Fibroblast of lung (primary cell): ENCODE measurements around the gene HAUS8. TPM values are rescaled to one million over a fixed set of nuclear protein-coding genes. Genes with fewer than 3 reads are reported as not detected.

ENCODE experiments used
- DNase-seq, 2 donors: peaks; one replicate each; pipeline versions ENCODE4 v3.0.0 to v3.0.0-alpha.2; 2010; ENCODE audit warnings: low read depth in 2 of 2
- H2AFZ ChIP-seq: 2 replicates; pipeline ENCODE4 v1.5.1; 2012; ENCODE audit warnings: low read length, control low read depth, inconsistent platforms
- H3K27ac ChIP-seq: 2 replicates; pipeline ENCODE4 v1.5.1; 2011; ENCODE audit warnings: low read length, control low read depth; ENCODE audit not compliant: insufficient read depth
- H3K27me3 ChIP-seq: 2 replicates; pipeline ENCODE4 v1.5.1; 2011; ENCODE audit warnings: mild to moderate bottlenecking, low read length; ENCODE audit not compliant: control insufficient read depth, insufficient read depth
- H3K36me3 ChIP-seq: 2 replicates; pipeline ENCODE4 v1.5.1; 2011; ENCODE audit warnings: low read length; ENCODE audit not compliant: control insufficient read depth, insufficient read depth
- H3K4me1 ChIP-seq: 2 replicates; pipeline ENCODE4 v1.5.1; 2011; ENCODE audit warnings: low read length; ENCODE audit not compliant: control insufficient read depth, insufficient read depth; ENCODE audit errors: extremely low read depth
- H3K4me2 ChIP-seq: 2 replicates; pipeline ENCODE4 v1.5.1; 2011; ENCODE audit warnings: low read length, control low read depth; ENCODE audit not compliant: insufficient read depth; ENCODE audit errors: extremely low read depth
- H3K4me3 ChIP-seq, 4 experiments: fragments of 200-600 bp in 1 of 4; sonication (generic) in 1 of 4; replicated peaks in 1 of 4; 2 replicates each; pipeline ENCODE4 v1.5.1; 2011 to 2016; ENCODE audit warnings: low read length in 4 of 4, low read depth in 3 of 4, mild to moderate bottlenecking in 3 of 4, control low read depth in 2 of 4, inconsistent platforms in 1 of 4, mixed read lengths in 1 of 4; ENCODE audit not compliant: insufficient read depth in 1 of 4; ENCODE audit errors: control extremely low read depth in 1 of 4
- H3K79me2 ChIP-seq: 2 replicates; pipeline ENCODE4 v1.5.1; 2012; ENCODE audit warnings: mild to moderate bottlenecking, low read length, inconsistent platforms; ENCODE audit not compliant: control insufficient read depth, insufficient read depth
- H3K9ac ChIP-seq: 2 replicates; pipeline ENCODE4 v1.5.1; 2011; ENCODE audit warnings: mild to moderate bottlenecking, low read length, control low read depth; ENCODE audit not compliant: insufficient read depth
- H3K9me3 ChIP-seq: 2 replicates; pipeline ENCODE4 v1.5.1; 2012; ENCODE audit warnings: low read depth, low read length; ENCODE audit not compliant: control insufficient read depth, insufficient read depth
- H4K20me1 ChIP-seq: 2 replicates; pipeline ENCODE4 v1.5.1; 2011; ENCODE audit warnings: low read length; ENCODE audit not compliant: control insufficient read depth, insufficient read depth; ENCODE audit errors: extremely low read depth
- CTCF ChIP-seq, 2 donors: IDR thresholded peaks in 1 of 2; conservative IDR thresholded peaks in 1 of 2; 1 replicate in 1 of 2; 2 replicates in 1 of 2; pipeline ENCODE4 v1.5.1; 2011 to 2012; ENCODE audit warnings: low read length in 2 of 2, control low read depth in 1 of 2, inconsistent platforms in 1 of 2, low read depth in 1 of 2, mild to moderate bottlenecking in 1 of 2
- EZH2 ChIP-seq: IDR thresholded peaks from 2 replicates; pipeline ENCODE4 v1.5.1; 2012; ENCODE audit warnings: low read length, control low read depth, mild to moderate bottlenecking; ENCODE audit errors: missing control alignments
- polyA plus RNA-seq, 2 donors: library from polyadenylated mRNA; depleted of rRNA in 1 of 2; stranded (reverse) in 1 of 2; unstranded in 1 of 2; fragments of >200 nt; gene quantifications; 2 replicates each; pipeline ENCODE4 v1.2.1, GENCODE V29; 2011 to 2012; ENCODE audit warnings: missing spikeins in 1 of 2
- total RNA-seq: library from RNA; depleted of rRNA; stranded (reverse); fragments of >200 nt; gene quantifications from 2 replicates; pipeline ENCODE4 v1.2.1, GENCODE V29; 2014

HAUS8 gene
- total and polyA plus RNA-seq, 2 donors (not counting 1 experiment from before 2014, with no cell fraction given) = 2.0 to 6.7 TPM

DNA sequence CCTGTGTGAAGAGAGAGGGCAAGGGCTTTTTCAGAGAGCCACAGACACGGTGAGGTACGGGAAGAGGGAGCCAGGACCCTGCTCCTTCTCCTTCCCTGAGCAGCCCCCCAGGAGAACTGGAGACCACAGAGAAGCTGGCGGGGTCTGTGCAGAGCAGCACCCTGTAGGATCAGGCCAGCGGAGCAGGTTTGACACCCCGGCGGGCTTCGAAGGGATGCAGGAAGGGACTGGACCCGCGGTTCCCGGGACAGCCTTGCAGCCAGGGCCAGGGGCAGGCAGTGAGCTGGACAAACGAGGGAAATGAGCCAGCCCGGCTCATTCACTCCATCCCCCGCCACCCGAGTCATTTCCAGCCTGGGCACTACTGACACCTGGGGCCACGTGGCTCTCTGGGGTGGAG lies 70.9 kb downstream of the HAUS8 start:
- Histone ChIP-seq H3K9ac (no peak overlapping the region), H3K36me3 (no peaks in the 10 kb centered on the region), H3K27ac (no peak overlapping the region), H3K79me2 (no peaks in the 10 kb centered on the region), H3K4me3 (no peak overlapping the region), H3K4me2 (no peak overlapping the region), H2AFZ (no peak overlapping the region), H4K20me1 (no peaks in the 10 kb centered on the region), H3K9me3 (no peaks in the 10 kb centered on the region), H3K4me1 (no peaks in the 10 kb centered on the region), H3K27me3 (no peaks in the 10 kb centered on the region)
- TF ChIP-seq CTCF (conservative IDR thresholded peaks at IDR 0.05 in 1 of 2, IDR thresholded peaks at IDR 0.05 in 1 of 2; ENCODE audit: low read depth in 1 of 2, low read length in 2 of 2) (no peak), EZH2 (no peak)
- no peak for DNase-seq

- no peak for TF ChIP-seq CTCF (conservative IDR thresholded peaks at IDR 0.05 in 1 of 2, IDR thresholded peaks at IDR 0.05 in 1 of 2; ENCODE audit: low read depth in 1 of 2, low read length in 2 of 2)
- no peak for TF ChIP-seq EZH2
Measured at GRCh38 chr19:17002455-17002854, 72.8 kb downstream of the HAUS8 start.

DNA sequence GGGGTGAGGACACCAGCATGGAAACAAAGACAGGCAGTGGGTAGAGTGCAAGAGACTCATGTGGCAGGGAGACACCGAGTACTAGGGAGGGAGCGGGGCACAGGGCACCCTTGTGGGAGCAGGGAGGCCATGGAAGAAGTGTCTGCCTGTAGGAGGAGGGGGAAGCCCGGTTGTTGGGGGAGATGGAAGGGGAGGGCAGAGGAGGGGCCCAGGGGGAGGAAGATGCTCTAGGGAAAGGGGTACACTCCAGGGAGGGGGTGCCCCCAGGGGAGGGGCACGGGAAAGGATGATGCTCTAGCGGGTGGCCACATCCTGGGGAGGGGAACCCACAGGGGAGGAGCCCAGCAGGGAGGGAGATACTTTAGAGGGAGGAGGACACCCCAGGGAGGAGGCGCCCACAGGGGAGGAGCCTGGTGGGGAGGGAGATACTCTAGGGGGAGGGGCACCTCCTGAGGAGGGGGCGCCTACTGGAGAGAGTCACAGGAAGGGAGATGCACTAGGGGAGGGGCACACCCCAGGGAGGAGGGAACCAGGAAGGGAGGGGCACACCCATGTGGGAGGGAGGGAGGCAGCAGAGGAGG lies 73.6 kb downstream of the HAUS8 start:
- no peaks in the 10 kb centered on the region for H4K20me1 ChIP-seq
- H3K9ac ChIP-seq = no peak overlapping the region
- no peaks in the 10 kb centered on the region for H3K27me3 ChIP-seq
- H3K27ac ChIP-seq = no peak overlapping the region
- no peaks in the 10 kb centered on the region for H3K9me3 ChIP-seq
- no peak overlapping the region for H3K4me2 ChIP-seq
- DNase-seq = no peak
- no peaks in the 10 kb centered on the region for H3K79me2 ChIP-seq
- H3K4me3 ChIP-seq = no peak overlapping the region
- no peak overlapping the region for H2AFZ ChIP-seq
- H3K36me3 ChIP-seq = no peaks in the 10 kb centered on the region
- H3K4me1 ChIP-seq = no peaks in the 10 kb centered on the region
- no peak for TF ChIP-seq EZH2
- TF ChIP-seq CTCF (conservative IDR thresholded peaks at IDR 0.05 in 1 of 2, IDR thresholded peaks at IDR 0.05 in 1 of 2; ENCODE audit: low read depth in 1 of 2, low read length in 2 of 2) = no peak

More at GRCh38 chr19:17002455-17002854, 72.8 kb downstream of the HAUS8 start:
- no peak overlapping the region for H3K9ac ChIP-seq
- no peaks in the 10 kb centered on the region for H3K4me1 ChIP-seq
- no peaks in the 10 kb centered on the region for H3K9me3 ChIP-seq
- no peaks in the 10 kb centered on the region for H3K27me3 ChIP-seq
- no peaks in the 10 kb centered on the region for H3K79me2 ChIP-seq
- no peak overlapping the region for H3K4me2 ChIP-seq
- no peak overlapping the region for H2AFZ ChIP-seq
- no peak for DNase-seq
- H4K20me1 ChIP-seq = no peaks in the 10 kb centered on the region
- H3K36me3 ChIP-seq = no peaks in the 10 kb centered on the region
- no peak overlapping the region for H3K4me3 ChIP-seq
- no peak overlapping the region for H3K27ac ChIP-seq

Other genes with a start within 250 kb of the HAUS8 start
- gene SIN3B, start 246.1 kb downstream of the HAUS8 start, total RNA-seq = 22.3 and 32.9 TPM in 2 replicates
- 14.9 and 18.9 TPM in 2 replicates for gene SIN3B, start 246.1 kb downstream of the HAUS8 start, polyA plus RNA-seq
- gene F2RL3, start 186.5 kb downstream of the HAUS8 start, total RNA-seq = under 0.01 TPM in 1 of 2 replicates, not detected in the other
- gene F2RL3, start 186.5 kb downstream of the HAUS8 start, polyA plus RNA-seq = 0.01 and 0.05 TPM in 2 replicates
- gene CPAMD8, start 48.6 kb downstream of the HAUS8 start, total RNA-seq = 0.51 and 1.7 TPM in 2 replicates
- 0.14 and 0.21 TPM in 2 replicates for gene CPAMD8, start 48.6 kb downstream of the HAUS8 start, polyA plus RNA-seq
- 44.2 and 52.5 TPM in 2 replicates for gene MYO9B, start 325 bp upstream of the HAUS8 start, total RNA-seq
- 32.5 and 39.5 TPM in 2 replicates for gene MYO9B, start 325 bp upstream of the HAUS8 start, polyA plus RNA-seq
- gene USE1, start 139.9 kb upstream of the HAUS8 start, total RNA-seq = 23.8 and 26.5 TPM in 2 replicates
- gene USE1, start 139.9 kb upstream of the HAUS8 start, polyA plus RNA-seq = 25.8 and 27.1 TPM in 2 replicates
- gene OCEL1, start 150.8 kb upstream of the HAUS8 start, total RNA-seq = 2.6 and 4.6 TPM in 2 replicates
- gene OCEL1, start 150.8 kb upstream of the HAUS8 start, polyA plus RNA-seq = 4.5 and 8.8 TPM in 2 replicates
- gene NR2F6, start 170.5 kb upstream of the HAUS8 start, total RNA-seq = 37.0 and 42.4 TPM in 2 replicates
- gene NR2F6, start 170.5 kb upstream of the HAUS8 start, polyA plus RNA-seq = 9.6 and 10.4 TPM in 2 replicates
- gene USHBP1, start 189.3 kb upstream of the HAUS8 start, total RNA-seq = under 0.01 TPM in 1 of 2 replicates, not detected in the other
- gene USHBP1, start 189.3 kb upstream of the HAUS8 start, polyA plus RNA-seq = not detected in 2 replicates
- 74.3 and 79.4 TPM in 2 replicates for gene BABAM1, start 192.0 kb upstream of the HAUS8 start, total RNA-seq
- gene BABAM1, start 192.0 kb upstream of the HAUS8 start, polyA plus RNA-seq = 68.8 and 81.2 TPM in 2 replicates
- 0.17 and 0.26 TPM in 2 replicates for gene ANKLE1, start 206.4 kb upstream of the HAUS8 start, total RNA-seq
- gene ANKLE1, start 206.4 kb upstream of the HAUS8 start, polyA plus RNA-seq = 0.08 and 0.29 TPM in 2 replicates
- 10.3 and 16.8 TPM in 2 replicates for gene ABHD8, start 228.0 kb upstream of the HAUS8 start, total RNA-seq
- gene ABHD8, start 228.0 kb upstream of the HAUS8 start, polyA plus RNA-seq = 3.9 and 4.8 TPM in 2 replicates
- 44.8 and 48.3 TPM in 2 replicates for gene MRPL34, start 230.4 kb upstream of the HAUS8 start, total RNA-seq
- gene MRPL34, start 230.4 kb upstream of the HAUS8 start, polyA plus RNA-seq = 27.5 and 38.8 TPM in 2 replicates
- gene DDA1, start 234.1 kb upstream of the HAUS8 start, total RNA-seq = 8.0 and 17.7 TPM in 2 replicates
- gene DDA1, start 234.1 kb upstream of the HAUS8 start, polyA plus RNA-seq = 42.6 and 63.9 TPM in 2 replicates